K562 (cell line): Measurements from ENCODE around the gene AGAP1. TPM values are rescaled to one million over a fixed set of nuclear protein-coding genes. Genes with fewer than 3 reads are reported as not detected.

Source experiments
- ATAC-seq: fragments of 200-7000 bp; cut with Tn5 transposase; 3 replicates; pipeline ENCODE4 v1.9.1; 2020; ENCODE audit warnings: moderate library complexity
- BruUV-seq: library from RNA; stranded (reverse); fragments of 400-500 nt; replicated peaks from 2 replicates; lab custom pipeline; 2021; lab: Mats Ljungman, UMichigan
- CTCF ChIA-PET: fragments of 300-600 bp; formaldehyde crosslinking; extraction: SDS; loops from one replicate; lab custom pipeline; 2021; ENCODE audit warnings: low intra/inter-chr PET ratio; lab: Yijun Ruan, JAX
- POLR2A ChIA-PET: fragments of 300-600, 350-650 bp; sonication (Branson Sonifier 250); formaldehyde crosslinking; extraction: SDS; loops from one replicate; lab custom pipeline; 2021; ENCODE audit warnings: antibody characterized with exemption, inconsistent platforms; lab: Yijun Ruan, JAX
- DNase-seq, 4 experiments: peaks; one replicate each; pipeline versions ENCODE4 v3.0.0 to v3.0.0-alpha.2; 2011 to 2018; ENCODE audit warnings: low spot score in 3 of 4, mixed read lengths in 3 of 4; ENCODE audit errors: extremely low read depth in 1 of 4
- FAIRE-seq: peaks from 2 replicates; lab custom pipeline; 2011; peaks lifted over from hg19 to GRCh38; lab: Jason Lieb, UNC
- H2AFZ ChIP-seq: 2 replicates; pipeline ENCODE4 v1.6.0; 2011; ENCODE audit warnings: low read depth, low read length, control low read depth, inconsistent platforms
- H3K27ac ChIP-seq: fragments of 200-600 bp; 3 replicates; pipeline ENCODE4 v1.8.0; 2011; ENCODE audit warnings: low read depth, mild to moderate bottlenecking, control low read depth, inconsistent platforms, low read length, moderate library complexity, mixed read lengths; ENCODE audit errors: extremely low read depth
- H3K27me3 ChIP-seq, 2 experiments: fragments of 300-600 bp in 1 of 2; 2 replicates in 1 of 2; 3 replicates in 1 of 2; pipeline versions ENCODE4 v1.6.0 to v1.8.0; 2011; ENCODE audit warnings: inconsistent platforms in 2 of 2, low read length in 2 of 2, mild to moderate bottlenecking in 1 of 2, mixed read lengths in 1 of 2, moderate library complexity in 1 of 2; ENCODE audit not compliant: control insufficient read depth in 2 of 2, insufficient read depth in 2 of 2
- H3K36me3 ChIP-seq: fragments of 300-600 bp; 3 replicates; pipeline ENCODE4 v1.8.0; 2011; ENCODE audit warnings: mild to moderate bottlenecking, low read length, inconsistent platforms; ENCODE audit not compliant: control insufficient read depth, insufficient read depth
- H3K4me1 ChIP-seq, 2 experiments: fragments of 200-600 bp in 1 of 2; replicated peaks in 1 of 2; 2 replicates in 1 of 2; 3 replicates in 1 of 2; pipeline versions ENCODE4 v1.5.1 to v1.8.0; 2011; ENCODE audit warnings: inconsistent platforms in 2 of 2, low read length in 2 of 2, mild to moderate bottlenecking in 1 of 2, mixed read lengths in 1 of 2, moderate library complexity in 1 of 2; ENCODE audit not compliant: control insufficient read depth in 2 of 2, insufficient read depth in 2 of 2
- H3K4me2 ChIP-seq: 2 replicates; pipeline ENCODE4 v1.6.1; 2011; ENCODE audit warnings: low read length, control low read depth, inconsistent platforms, mixed read lengths; ENCODE audit not compliant: insufficient read depth
- H3K4me3 ChIP-seq: fragments of 200-600 bp; sonication (generic), shearing (Covaris generic); 2 replicates; pipeline ENCODE4 v1.5.1; 2016; ENCODE audit warnings: control low read depth, inconsistent platforms
- H3K79me2 ChIP-seq: fragments of 200-600 bp; 3 replicates; pipeline ENCODE4 v1.8.0; 2011; ENCODE audit warnings: low read length, inconsistent platforms; ENCODE audit not compliant: control insufficient read depth, insufficient read depth
- H3K9ac ChIP-seq, 2 experiments: 2 replicates each; pipeline versions ENCODE4 v1.6.0 to v1.6.1; 2011; ENCODE audit warnings: low read depth in 2 of 2, low read length in 2 of 2, control low read depth in 1 of 2, inconsistent platforms in 1 of 2, mild to moderate bottlenecking in 1 of 2, mixed read lengths in 1 of 2; ENCODE audit not compliant: insufficient read depth in 1 of 2
- H3K9me1 ChIP-seq: one replicate; pipeline ENCODE4 v1.6.0; 2011; ENCODE audit warnings: inconsistent platforms, mild to moderate bottlenecking, low read length, moderate library complexity; ENCODE audit not compliant: control insufficient read depth, insufficient read depth
- H3K9me3 ChIP-seq: replicated peaks from 2 replicates; pipeline ENCODE4 v1.5.1; 2011; ENCODE audit warnings: low read depth, low read length, inconsistent platforms; ENCODE audit not compliant: control insufficient read depth, insufficient read depth
- H4K20me1 ChIP-seq: replicated peaks from 2 replicates; pipeline ENCODE4 v1.6.1; 2011; ENCODE audit warnings: low read length, inconsistent platforms, mixed read lengths; ENCODE audit not compliant: control insufficient read depth, insufficient read depth
- TAF15 ChIP-seq: fragments of 200-400 bp; formaldehyde crosslinking; IDR thresholded peaks from 2 replicates; pipeline ENCODE4 v1.6.1; 2017; ENCODE audit warnings: mild to moderate bottlenecking, low read depth, low read length, moderate library complexity
- ZNF23 ChIP-seq: fragments of 250-450 bp; sonication (Bioruptor Pico); IDR thresholded peaks from 2 replicates; pipeline ENCODE4 v1.4.0; 2020; ENCODE audit warnings: mild to moderate bottlenecking
- WGBS: fragments of 100-300 bp; shearing (Covaris generic); methylation state at CpG from one replicate; pipeline ENCODE4 v1.1.6; 2016; ENCODE audit warnings: low coverage, mixed read lengths; ENCODE audit not compliant: insufficient coverage; ENCODE audit errors: missing lambda C conversion rate; 5-methylcytosine and 5-hydroxymethylcytosine counted together
- in situ Hi-C: fragments of 300-500 bp; cut with MboI; formaldehyde crosslinking; loops from 4 replicates; pipeline ENCODE4 v1.15.0; 2018; ENCODE audit warnings: inconsistent platforms, mixed read lengths
- intact Hi-C: fragments of 100-400 bp; cut with micrococcal nuclease; formaldehyde crosslinking; loops from 2 replicates; pipeline ENCODE4 v1.14.2; 2022
- polyA plus RNA-seq, 8 experiments: library from polyadenylated mRNA; depleted of rRNA in 4 of 8; stranded (reverse) in 5 of 8; unstranded in 3 of 8; fragments of >200 nt; fragmentation: Nextera tagmentation in 2 of 8; fragmentation: Illumina TruSeq in 1 of 8; extraction: Ambion mirVana in 2 of 8; extraction: Trizol in 1 of 8; gene quantifications; 2 replicates each; pipeline versions ENCODE4 v1.2.1 to v1.2.3, GENCODE V29; 2011 to 2014; ENCODE audit warnings: inconsistent platforms in 1 of 8, missing spikeins in 1 of 8
- total RNA-seq, 7 experiments: library from RNA; depleted of rRNA in 6 of 7; stranded (reverse); fragments of >200 nt in 6 of 7; fragmentation: Illumina TruSeq in 2 of 7; extraction: Trizol in 2 of 7; gene quantifications; 2 replicates each; pipeline versions ENCODE4 v1.2.1 to v1.2.3, GENCODE V29; 2011 to 2021; ENCODE audit warnings: low replicate concordance in 1 of 7
- TF ChIP-seq, protein P1 (sequence below): fragments of 450-650 bp; conservative IDR thresholded peaks from 2 replicates; pipeline ENCODE4 v1.6.1; 2016; ENCODE audit warnings: missing genetic modification characterization, low read depth, mild to moderate bottlenecking, control low read depth, missing compliant biosample characterization
- TF ChIP-seq, protein P2 (sequence below): fragments of 250-450 bp; sonication (Bioruptor Pico); IDR thresholded peaks from 2 replicates; pipeline ENCODE4 v1.5.0; 2021; ENCODE audit warnings: mild to moderate bottlenecking, borderline replicate concordance

Gene AGAP1
- total and polyA plus RNA-seq, 9 of the 15 experiments (the other 6 are each of a cell fraction or from before 2014, with no cell fraction given), result 1.3 to 24.0 (median 10.6) TPM

DNA sequence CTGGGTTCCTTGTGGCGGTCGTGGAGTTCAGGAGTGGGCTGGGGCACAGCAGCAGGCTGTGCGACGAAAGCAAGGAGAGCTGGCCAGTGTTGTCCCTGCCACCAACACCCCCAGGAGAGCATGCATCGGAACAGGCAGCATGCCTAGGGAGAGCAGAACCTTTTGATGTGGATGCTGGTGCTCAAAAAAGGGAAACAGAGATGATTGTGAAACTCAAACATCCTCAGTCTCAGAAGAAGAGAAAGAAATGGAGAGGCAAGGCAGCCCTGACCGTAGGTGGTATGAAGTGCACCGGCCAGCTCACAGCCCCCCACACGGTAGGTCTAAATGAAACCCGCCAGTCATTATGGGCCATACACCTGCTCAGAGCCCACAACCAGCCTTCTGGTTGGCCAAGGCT is 420.9 kb downstream of the AGAP1 start:
- intact Hi-C loops (no loop called here), in situ Hi-C loops (no loop called here)
- ATAC-seq (no peak), FAIRE-seq (no peak), DNase-seq (no peak)
- Histone ChIP-seq H2AFZ (no peak overlapping the region), H3K4me2 (no peak overlapping the region), H3K27me3 (no peaks in the 10 kb centered on the region), H3K4me1 (peaks cover 4 to 5% of the 10 kb centered on the region in 2 experiments; a peak in 3 of 5 replicates), H4K20me1 (no peaks in the 10 kb centered on the region; the same call in 1 of the 2 replicates), H3K9me1 (no peaks in the 10 kb centered on the region), H3K36me3 (peaks cover 13% of the 10 kb centered on the region; the same call in 2 of the 3 replicates), H3K4me3 (no peak overlapping the region), H3K27ac (no peak overlapping the region), H3K9me3 (no peaks in the 10 kb centered on the region), H3K79me2 (no peaks in the 10 kb centered on the region), H3K9ac (no peak overlapping the region)
- ChIA-PET POLR2A (no interaction called here), CTCF (no interaction called here)
- TF ChIP-seq ZNF23 (no peak), TAF15 (no peak)
- TF ChIP-seq, protein P1, sequence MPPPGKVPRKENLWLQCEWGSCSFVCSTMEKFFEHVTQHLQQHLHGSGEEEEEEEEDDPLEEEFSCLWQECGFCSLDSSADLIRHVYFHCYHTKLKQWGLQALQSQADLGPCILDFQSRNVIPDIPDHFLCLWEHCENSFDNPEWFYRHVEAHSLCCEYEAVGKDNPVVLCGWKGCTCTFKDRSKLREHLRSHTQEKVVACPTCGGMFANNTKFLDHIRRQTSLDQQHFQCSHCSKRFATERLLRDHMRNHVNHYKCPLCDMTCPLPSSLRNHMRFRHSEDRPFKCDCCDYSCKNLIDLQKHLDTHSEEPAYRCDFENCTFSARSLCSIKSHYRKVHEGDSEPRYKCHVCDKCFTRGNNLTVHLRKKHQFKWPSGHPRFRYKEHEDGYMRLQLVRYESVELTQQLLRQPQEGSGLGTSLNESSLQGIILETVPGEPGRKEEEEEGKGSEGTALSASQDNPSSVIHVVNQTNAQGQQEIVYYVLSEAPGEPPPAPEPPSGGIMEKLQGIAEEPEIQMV (tag), result no peak
- TF ChIP-seq, protein P2, sequence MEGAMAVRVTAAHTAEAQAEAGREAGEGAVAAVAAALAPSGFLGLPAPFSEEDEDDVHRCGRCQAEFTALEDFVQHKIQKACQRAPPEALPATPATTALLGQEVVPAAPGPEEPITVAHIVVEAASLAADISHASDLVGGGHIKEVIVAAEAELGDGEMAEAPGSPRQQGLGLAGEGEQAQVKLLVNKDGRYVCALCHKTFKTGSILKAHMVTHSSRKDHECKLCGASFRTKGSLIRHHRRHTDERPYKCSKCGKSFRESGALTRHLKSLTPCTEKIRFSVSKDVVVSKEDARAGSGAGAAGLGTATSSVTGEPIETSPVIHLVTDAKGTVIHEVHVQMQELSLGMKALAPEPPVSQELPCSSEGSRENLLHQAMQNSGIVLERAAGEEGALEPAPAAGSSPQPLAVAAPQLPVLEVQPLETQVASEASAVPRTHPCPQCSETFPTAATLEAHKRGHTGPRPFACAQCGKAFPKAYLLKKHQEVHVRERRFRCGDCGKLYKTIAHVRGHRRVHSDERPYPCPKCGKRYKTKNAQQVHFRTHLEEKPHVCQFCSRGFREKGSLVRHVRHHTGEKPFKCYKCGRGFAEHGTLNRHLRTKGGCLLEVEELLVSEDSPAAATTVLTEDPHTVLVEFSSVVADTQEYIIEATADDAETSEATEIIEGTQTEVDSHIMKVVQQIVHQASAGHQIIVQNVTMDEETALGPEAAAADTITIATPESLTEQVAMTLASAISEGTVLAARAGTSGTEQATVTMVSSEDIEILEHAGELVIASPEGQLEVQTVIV (CRISPR knock-in tag), result no peak
- WGBS, result 94% methylated on average over 3 of the region's 9 CpGs
- BruUV-seq, result no TSS peak
